HG03354 (cell line): ENCODE measurements around the gene CHIT1.
A peak's percentile ranks its signal among the peaks of the same experiment; 100 is the strongest.
"Not testable (repeated sequence)": the region's sequence is repeated elsewhere in the genome, so short reads cannot be mapped to it uniquely, and the experiment has no call there.

Source experiments
- ATAC-seq: cut with Tn5 transposase; IDR thresholded peaks from one replicate; pipeline ENCODE4 v1.9.1; 2021; ENCODE audit warnings: mild to moderate bottlenecking; ENCODE audit not compliant: unreplicated experiment, poor library complexity, severe bottlenecking

Gene CHIT1

DNA sequence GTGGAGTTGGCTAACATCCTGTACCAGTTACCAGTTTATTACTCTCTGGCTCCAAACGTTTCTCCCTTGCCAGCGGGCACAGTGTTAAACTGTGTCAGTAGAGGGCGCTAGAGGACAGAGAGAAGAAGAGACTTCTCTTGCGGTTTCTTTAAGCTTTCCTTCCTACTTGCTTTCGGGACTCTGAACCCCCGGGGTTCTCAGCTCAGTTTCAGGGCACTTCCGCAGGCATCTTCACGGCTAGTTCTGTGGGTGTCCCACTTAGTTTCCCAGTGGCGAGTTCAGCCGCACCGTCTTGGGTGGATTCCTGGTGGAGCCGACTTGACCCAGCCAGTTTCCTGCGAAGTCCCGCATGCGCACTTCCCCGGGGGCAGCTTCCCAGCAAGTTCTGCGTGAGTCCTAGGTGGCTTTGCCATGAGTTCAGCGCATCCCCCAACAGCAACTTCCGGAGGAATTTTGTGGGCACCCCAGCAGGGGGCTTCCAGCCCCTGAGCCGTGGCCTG is 37.9 kb upstream of the CHIT1 start:
- peak; percentile 58 for ATAC-seq

DNA sequence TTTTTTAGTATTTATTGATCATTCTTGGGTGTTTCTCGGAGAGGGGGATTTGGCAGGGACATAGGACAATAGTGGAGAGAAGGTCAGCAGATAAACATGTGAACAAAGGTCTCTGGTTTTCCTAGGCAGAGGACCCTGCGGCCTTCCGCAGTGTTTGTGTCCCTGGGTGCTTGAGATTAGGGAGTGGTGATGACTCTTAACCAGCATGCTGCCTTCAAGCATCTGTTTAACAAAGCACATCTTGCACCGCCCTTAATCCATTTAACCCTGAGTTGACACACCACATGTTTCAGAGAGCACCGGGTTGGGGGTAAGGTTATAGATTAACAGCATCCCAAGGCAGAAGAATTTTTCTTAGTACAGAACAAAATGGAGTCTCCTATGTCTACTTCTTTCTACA is 36.7 kb upstream of the CHIT1 start:
- ATAC-seq = not testable (repeated sequence)

DNA sequence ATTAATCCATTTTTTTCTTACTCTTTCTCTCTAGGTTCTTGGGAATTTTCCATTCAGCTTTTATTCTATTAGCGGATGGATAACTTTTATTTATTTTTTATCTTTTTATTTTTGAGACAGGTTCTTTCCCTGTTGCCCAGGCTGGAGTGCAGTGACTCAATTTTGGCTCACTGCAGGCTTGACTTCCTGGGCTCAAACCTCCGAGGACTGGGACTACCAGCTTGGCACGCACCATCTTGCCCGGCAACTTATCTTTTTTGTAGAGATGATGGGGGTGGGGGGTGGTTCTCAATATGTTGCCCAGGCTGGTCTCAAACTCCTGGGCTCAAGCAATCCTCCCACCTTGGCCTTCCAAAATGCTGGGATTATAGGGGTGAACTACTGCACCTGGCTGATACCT is 36.1 kb upstream of the CHIT1 start:
- no peak for ATAC-seq

DNA sequence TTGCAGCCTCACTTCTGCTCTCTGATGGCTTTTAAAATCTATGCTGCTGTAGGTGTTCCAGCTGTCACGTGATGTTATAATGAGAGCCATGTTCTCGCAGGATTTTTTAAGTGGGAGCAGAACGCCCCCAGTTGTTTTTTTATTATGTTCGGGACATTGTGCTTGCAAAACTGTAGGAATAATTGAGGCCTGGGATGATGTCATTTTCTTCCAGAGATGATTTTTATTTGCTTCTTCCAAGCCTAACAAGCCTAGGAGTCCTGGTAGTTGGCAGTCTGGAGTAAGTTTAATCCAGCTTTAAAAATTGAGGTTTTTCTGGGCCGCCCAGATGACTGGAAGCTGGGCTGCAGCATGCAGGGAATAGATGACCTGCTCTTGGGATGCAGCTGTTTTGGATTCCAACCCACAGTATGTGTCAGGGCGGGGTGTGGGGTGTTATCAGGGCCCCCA is 34.6 kb upstream of the CHIT1 start:
- no peak for ATAC-seq

DNA sequence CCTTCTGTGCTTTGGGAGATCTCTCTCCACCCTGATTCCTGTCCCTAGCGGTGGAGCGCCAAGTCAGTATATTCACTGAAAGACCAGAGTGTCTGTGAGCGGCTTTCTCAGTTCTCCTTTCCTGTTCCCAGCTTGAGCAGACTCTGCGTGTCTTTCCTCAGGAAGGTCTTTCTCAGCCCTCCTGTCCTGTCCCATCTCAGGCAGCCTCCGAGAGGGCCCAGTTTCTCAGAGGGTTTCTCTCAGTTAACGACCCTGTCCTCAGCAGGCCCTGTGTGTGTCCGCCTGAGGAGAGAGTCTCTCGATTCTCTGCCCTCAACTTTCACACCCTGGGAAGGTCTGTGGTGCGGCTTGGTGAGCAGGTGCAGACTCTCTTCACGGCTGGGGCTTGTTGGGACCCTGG is 34.0 kb upstream of the CHIT1 start:
- no peak for ATAC-seq

DNA sequence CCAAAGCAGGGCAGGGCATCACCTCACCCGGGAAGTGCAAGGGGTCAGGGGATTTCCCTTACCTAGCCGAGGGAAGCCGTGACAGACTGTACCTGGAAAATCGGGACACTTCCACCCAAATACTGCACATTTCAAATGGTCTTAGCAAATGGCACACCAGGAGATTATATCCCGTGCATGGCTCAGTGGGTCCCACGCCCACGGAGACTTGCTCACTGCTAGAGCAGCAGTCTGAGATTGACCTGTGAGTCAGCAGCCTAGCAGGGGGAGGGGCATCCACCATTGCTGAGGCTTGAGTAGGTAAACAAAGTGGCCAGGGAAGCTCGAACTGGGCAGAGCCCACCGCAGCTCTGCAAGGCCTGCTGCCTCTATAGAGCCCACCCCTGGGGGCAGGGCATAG is 27.2 kb upstream of the CHIT1 start:
- ATAC-seq = not testable (repeated sequence)

DNA sequence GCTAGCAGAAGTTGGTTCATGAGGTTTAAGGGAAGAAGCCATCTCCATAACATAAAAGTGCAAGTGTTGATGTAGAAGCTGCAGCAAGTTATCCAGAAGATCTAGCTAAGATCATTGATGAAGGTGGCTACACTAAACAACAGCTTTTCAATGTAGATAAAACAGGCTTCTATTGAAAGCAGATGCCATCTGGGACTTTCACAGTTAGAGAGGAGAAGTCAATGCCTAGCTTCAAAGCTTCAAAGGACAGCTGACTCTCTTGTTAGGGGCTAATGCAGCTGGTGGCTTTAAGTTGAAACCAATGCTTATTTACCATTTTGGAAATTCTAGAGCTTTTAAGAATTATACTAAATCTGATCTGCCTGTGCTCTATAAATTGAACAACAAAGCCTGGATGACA is 25.3 kb upstream of the CHIT1 start:
- ATAC-seq = not testable (repeated sequence)

DNA sequence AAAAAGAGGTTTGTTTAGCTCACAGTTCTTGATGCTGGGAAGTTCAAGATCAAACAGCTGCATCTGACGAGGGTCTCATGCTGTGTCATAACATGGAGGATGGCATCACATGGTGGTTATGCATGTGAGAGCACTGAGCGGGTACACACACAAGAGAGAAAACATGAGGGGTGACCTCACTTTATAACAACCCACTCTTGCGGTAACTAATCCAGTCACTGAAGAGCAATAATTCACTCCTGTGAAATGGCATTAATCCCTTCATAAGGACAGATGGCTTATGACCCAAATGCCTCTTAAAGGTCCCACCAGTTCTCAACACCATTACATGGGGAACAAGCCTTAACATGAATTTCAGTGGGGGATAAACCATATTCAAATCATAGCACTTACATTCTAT is 23.2 kb upstream of the CHIT1 start:
- no peak for ATAC-seq

DNA sequence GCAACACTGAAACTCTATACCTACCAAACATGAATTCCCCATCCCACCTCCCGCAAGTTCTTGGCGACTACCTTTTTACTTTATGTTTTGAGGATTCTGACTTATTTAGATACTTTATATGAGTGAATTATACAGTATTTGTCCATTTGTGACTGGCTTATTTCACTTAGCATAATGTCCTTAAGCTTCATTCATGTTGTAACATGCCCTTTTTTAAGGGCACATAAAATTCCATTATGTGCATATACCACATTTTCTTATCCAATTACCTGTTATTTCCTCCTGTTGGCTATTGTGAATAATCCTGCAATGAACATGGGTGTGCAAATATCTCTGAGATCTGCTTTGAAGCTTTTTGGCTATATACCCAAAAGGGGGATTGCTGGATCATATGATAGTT is 22.0 kb upstream of the CHIT1 start:
- no peak for ATAC-seq

DNA sequence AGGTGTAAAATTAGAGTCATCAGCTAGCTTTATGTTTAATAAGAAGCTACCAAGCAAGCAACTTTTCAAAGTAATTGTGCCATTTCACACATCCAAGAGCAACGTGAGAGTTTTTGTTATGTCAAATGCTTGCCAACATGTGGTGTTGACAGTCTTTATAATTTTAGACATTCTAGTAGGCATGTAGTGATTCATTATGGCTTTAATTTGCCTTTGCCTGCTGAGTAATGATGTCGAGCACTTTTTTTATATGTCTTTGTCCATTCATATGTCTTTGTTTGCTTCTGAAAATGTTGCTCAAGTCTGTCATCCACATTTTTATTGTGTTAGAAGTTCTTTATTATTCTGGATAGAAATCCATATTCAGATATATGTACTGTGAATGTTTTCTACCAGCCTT is 21.4 kb upstream of the CHIT1 start:
- ATAC-seq = no peak

DNA sequence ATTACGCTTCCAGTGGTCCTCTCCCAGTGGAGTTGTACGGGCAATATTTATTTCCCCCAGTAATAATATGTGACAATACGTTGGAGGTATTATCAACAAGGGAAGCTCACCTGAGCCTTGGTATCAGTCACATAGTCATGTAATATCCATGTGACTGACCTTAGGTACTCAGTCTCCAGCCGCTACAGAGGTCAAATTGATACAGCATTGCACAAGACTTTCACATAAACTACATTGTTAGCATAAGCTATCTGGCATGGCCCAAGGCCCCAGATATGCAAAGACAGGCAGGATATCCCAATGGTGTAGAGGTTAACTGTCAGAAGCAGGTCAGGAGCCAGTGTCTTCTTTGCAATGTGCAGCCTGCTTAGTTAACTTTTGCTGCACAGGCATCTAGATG is 15.3 kb upstream of the CHIT1 start:
- ATAC-seq = no peak

DNA sequence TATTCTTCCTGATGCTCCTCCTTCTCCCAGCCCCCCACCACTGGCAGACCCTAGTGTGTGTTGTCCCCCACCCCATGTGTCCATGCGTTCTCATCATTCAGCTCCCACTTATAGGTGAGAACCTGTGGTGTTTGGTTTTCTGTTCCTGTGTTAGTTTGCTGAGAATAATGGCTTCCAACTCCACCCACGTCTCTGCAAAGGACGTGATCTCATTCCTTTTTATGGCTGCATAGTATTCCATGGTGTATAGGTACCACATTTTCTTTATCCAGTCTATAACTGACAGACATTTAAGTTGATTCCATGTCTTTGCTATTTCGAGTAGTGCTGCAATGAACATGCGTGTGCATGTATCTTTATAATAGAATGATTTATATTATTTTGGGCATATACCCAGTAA is 12.2 kb upstream of the CHIT1 start:
- not testable (repeated sequence) for ATAC-seq

DNA sequence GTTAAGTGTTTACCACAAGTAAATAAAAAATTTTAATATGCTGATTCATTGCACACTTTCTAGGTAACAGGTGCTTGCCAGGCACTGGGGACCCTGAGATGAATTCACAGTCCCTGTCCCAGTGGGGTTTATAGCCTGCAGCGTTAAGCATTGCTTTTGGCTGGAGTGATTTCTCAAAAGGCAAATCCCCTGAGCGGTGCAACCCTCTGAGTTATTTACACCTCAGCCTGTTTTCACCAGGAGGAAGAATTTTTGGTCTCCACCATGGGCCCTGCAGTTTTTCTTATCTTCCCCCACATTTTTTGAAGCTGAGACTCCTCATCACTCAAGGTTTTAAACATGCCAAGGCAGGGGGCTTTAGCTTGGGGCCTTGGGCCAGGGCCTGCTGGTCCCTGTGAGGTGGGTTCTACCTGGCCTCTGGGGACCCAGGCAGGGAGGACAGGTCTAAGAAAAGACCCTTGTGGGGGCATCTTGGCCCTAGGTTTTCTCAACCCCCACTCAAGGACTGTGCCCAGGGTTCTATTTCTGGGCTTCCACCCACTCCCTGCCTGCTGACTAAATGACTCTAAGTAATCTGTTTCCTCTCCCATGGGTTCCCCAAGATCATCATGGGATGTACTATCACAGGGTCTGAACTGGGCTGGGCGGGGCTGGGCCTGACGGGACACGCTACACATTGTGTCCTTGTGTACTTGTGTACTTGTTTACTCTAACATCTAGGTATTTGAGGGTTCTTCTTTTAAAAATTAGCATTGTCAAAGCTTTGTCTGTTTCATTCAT is 10.2 kb upstream of the CHIT1 start:
- no peak for ATAC-seq

DNA sequence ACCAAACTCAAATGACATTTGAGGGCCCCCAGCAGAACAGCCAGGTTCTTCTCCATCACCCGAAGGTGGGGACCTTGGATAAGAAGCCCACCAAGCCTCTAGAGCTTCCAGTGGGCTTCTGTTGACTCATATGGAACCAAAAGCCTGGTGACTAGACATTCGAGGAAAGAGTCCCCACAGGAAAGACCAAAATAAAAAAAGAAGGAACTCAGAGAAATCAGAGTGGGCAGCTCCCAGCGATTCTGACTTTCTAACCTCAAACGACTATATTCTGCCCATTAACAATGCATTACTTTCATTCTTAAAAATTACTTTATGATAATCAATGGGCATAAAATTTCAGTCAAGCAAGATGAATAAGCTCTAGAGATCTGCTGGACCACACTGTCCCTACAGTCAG is 9.6 kb upstream of the CHIT1 start:
- no peak for ATAC-seq

DNA sequence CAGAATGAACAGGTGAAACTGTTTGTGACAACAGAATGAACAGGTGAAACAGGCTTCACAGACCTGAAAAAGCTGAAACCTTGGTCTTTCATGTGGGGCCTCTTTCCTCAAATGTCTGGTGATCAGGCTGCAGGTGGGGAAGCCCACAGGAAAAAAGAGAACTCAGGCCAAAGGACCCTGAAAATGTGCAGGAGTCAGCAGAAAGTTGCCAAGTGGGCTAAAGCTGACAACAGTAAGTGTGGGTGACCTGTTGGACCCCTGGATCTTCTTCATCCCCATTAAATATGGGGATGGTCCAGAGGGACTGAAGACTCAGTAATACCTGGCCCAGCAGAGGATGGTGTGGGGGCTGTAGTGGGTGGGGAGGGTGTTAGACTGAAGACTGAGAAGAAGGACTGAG is 9.1 kb upstream of the CHIT1 start:
- no peak for ATAC-seq

DNA sequence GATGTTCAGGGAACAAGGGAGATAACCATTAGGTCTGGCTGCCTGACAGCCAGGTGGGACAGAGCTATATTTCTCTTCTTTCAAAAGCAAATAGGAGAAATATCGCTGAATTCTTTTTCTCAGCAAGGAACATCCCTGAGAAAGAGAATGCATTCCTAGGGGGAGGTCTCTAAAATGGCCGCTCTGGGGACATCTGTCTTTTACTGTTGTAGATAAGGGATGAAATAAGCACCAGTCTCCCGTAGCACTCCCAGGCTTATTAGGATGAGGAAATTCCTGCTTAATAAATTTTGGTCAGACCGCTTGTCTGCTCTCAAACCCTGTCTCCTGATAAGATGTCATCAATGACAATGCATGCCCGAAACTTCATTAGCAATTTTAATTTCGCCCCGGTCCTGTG is 5.4 kb upstream of the CHIT1 start:
- ATAC-seq = not testable (repeated sequence)

DNA sequence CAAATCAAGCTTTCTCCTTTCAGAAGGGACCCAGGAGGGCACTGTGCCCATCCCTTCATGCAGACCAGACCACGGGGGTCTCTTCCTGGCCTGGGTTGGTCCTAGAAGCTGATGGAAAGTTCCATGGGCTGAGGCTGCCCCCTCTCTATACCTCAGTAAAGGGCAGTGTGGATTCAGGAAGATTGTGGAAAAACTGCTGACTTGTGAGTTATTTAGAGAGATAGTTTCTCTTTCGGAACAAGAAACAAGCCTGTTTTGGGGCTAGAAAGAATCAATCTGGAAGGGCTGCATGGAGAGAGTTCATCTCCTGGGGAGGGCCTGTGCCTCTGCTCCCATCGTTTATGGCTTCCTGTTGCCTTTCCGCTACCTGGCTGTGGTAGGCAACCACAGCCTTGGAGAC is 803 bp downstream of the CHIT1 start:
- ATAC-seq = no peak

DNA sequence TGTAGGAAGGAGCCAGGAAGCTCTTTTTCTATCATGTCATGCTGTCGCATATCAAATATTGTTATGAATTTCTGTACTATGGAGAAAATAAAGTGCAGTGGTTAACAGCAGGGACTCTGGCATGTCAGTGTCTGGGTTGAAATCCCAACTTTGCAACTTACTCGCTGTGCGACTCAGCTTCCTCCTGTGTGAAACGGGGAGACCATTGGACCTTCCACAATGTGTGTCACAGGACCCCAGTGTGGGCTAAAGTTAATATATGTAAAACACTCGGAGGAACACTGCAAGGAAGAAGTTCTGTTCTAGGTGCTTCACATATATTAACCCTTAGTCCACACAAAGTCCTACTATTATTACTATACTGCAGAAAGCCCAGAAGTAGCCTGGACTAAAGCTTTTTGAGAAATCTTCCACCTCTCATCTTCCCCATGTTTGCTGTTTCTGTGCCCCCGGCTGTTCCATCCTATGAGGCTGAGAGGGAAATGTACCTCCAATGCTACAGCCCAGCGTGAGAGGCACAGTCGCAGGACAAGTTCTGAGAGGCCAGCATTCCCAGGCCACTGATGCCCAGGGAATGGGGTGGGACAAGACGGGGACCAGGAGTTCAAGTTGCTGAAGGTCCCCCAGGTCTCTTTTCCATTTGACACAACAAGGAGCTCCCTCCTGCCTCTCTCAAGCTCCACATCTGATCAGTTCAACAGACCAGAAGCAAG is 1.9 kb downstream of the CHIT1 start:
- no peak for ATAC-seq

DNA sequence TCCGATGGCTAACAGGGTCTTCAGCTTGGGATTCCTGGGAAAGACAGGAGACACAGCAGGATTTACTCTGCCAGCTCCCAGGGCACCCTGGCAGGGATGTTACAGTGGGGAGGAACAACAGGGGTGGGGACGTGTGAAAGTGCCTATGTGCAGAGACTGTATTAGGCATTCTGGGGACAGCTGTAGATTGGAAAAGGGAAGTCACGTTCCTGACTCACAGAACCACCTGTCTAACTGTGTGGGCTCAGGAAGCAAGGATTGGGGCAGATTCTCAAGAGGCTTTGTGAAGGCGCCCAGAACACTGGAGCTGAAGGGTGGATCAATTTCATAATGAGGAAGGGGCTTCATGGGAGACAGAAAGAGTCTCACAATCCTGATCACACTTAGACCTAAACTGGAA is 4.4 kb downstream of the CHIT1 start:
- ATAC-seq = no peak

DNA sequence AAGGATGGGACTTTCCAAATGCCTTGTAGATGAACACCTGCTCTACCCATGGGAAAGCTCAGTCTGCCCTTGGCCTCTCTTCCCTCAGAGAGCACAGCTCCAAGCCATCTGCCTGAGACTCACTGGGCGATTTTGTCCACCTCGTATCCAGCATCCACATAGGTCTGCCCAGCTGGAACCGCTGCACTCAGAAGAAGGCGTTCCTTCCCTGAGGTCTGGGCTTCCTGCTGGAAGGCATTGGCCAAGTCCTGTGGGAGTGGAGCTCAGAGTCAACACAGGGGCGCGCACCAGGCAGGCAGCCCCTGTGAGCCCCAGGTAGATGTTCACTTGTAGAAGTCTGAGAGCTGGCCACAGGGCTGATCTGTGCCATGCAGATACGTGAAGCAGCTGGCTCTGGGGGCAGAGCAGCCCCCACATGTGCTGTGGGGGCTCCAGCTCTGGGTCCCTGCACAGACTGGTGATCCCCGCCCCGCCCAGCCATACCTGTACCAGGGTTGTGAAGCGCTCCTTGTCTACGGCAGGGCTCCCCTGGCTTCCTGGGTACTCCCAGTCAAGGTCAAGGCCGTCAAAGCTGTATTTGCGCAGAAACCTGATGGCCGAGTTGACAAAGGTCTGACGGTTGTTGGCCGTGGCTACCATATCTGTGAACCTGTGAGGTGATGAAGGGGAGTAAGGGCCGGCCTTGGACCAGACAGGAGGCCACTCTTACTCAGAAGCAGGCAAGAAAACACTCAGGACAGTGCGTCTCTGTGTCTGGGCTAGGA is 6.3 kb downstream of the CHIT1 start:
- no peak for ATAC-seq

DNA sequence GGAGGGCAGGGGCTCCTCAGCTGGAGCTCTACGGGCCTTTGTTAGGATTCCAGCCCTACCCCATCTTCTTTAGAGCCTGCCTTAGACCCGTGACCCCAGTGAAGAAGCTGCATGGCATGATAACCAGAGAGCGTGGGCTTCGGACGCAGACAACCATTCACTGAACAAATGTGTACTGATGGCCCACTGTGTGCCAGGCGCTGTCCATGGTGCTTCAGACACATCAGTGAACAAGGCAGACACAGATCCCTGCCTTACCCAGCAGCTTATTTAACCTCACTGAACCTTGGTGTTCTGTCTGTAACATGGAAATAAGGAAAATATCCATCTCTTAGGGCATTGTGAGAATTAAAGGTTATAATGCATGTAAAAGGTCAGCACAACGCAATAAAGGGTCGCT is 9.5 kb downstream of the CHIT1 start:
- no peak for ATAC-seq
